Breast epithelium (tissue), 4 donors: ENCODE results near the gene NEK1. TPM values are rescaled to one million over a fixed set of nuclear protein-coding genes. Genes with fewer than 3 reads are reported as not detected.

ENCODE experiments used
- DNase-seq, 2 donors: peaks; one replicate each; pipeline ENCODE4 v3.0.0-alpha.2; 2019; ENCODE audit warnings: low spot score in 2 of 2
- H3K27ac ChIP-seq, 2 donors: fragments of 200-600 bp; sonication (generic) in 1 of 2; one replicate each; pipeline ENCODE4 v1.5.1; 2016 to 2019; ENCODE audit warnings: mild to moderate bottlenecking in 1 of 2
- H3K27me3 ChIP-seq, 2 donors: fragments of 200-600 bp; sonication (generic) in 1 of 2; one replicate each; pipeline versions ENCODE4 v1.5.1 to v1.6.0; 2017 to 2019; ENCODE audit warnings: control low read depth in 1 of 2, mild to moderate bottlenecking in 1 of 2
- H3K36me3 ChIP-seq: fragments of 200-600 bp; one replicate; pipeline ENCODE4 v1.5.1; 2019
- H3K4me1 ChIP-seq, 2 donors: fragments of 200-600 bp; sonication (generic); one replicate each; pipeline ENCODE4 v1.5.1; 2016 to 2019; ENCODE audit warnings: control low read depth in 1 of 2
- H3K4me3 ChIP-seq, 3 donors: fragments of 200-600 bp; sonication (generic); 1 replicate in 2 of 3; 2 replicates in 1 of 3; pipeline ENCODE4 v1.5.1; 2016 to 2019; ENCODE audit warnings: mild to moderate bottlenecking in 3 of 3, moderate library complexity in 2 of 3
- H3K9me3 ChIP-seq, 2 donors: fragments of 200-600 bp; sonication (generic) in 1 of 2; one replicate each; pipeline ENCODE4 v1.5.1; 2016 to 2019; ENCODE audit warnings: control low read depth in 1 of 2
- POLR2A ChIP-seq: fragments of 450-650 bp; IDR thresholded peaks from one replicate; pipeline ENCODE4 v1.6.1; 2016; ENCODE audit warnings: antibody characterized with exemption, mild to moderate bottlenecking, moderate library complexity
- POLR2AphosphoS5 ChIP-seq, 3 donors: sonication (generic); formaldehyde crosslinking; IDR thresholded peaks; one replicate each; pipeline ENCODE4 v1.6.1; 2017; ENCODE audit warnings: antibody characterized with exemption in 3 of 3
- intact Hi-C: fragments of 100-400 bp; cut with DNase I; formaldehyde crosslinking; loops from one replicate; pipeline ENCODE4 v1.15.1; 2023; ENCODE audit warnings: low total_unique reads
- total RNA-seq, 3 donors: library from RNA; depleted of rRNA; stranded (reverse); fragments of >200 nt; gene quantifications; one replicate each; pipeline ENCODE4 v1.1.0, GENCODE V29; 2016
- TF ChIP-seq, protein P1 (sequence below), 3 donors: fragments of 450-650 bp; IDR thresholded peaks; one replicate each; pipeline ENCODE4 v1.5.1; 2016 to 2017; ENCODE audit warnings: antibody characterized with exemption in 3 of 3, mild to moderate bottlenecking in 3 of 3, moderate library complexity in 3 of 3

Gene NEK1, protein sequence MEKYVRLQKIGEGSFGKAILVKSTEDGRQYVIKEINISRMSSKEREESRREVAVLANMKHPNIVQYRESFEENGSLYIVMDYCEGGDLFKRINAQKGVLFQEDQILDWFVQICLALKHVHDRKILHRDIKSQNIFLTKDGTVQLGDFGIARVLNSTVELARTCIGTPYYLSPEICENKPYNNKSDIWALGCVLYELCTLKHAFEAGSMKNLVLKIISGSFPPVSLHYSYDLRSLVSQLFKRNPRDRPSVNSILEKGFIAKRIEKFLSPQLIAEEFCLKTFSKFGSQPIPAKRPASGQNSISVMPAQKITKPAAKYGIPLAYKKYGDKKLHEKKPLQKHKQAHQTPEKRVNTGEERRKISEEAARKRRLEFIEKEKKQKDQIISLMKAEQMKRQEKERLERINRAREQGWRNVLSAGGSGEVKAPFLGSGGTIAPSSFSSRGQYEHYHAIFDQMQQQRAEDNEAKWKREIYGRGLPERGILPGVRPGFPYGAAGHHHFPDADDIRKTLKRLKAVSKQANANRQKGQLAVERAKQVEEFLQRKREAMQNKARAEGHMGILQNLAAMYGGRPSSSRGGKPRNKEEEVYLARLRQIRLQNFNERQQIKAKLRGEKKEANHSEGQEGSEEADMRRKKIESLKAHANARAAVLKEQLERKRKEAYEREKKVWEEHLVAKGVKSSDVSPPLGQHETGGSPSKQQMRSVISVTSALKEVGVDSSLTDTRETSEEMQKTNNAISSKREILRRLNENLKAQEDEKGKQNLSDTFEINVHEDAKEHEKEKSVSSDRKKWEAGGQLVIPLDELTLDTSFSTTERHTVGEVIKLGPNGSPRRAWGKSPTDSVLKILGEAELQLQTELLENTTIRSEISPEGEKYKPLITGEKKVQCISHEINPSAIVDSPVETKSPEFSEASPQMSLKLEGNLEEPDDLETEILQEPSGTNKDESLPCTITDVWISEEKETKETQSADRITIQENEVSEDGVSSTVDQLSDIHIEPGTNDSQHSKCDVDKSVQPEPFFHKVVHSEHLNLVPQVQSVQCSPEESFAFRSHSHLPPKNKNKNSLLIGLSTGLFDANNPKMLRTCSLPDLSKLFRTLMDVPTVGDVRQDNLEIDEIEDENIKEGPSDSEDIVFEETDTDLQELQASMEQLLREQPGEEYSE (N-terminal part only)
- total RNA-seq = 10 to 100 TPM; 14.4 to 18.1 (median 14.7) TPM

DNA sequence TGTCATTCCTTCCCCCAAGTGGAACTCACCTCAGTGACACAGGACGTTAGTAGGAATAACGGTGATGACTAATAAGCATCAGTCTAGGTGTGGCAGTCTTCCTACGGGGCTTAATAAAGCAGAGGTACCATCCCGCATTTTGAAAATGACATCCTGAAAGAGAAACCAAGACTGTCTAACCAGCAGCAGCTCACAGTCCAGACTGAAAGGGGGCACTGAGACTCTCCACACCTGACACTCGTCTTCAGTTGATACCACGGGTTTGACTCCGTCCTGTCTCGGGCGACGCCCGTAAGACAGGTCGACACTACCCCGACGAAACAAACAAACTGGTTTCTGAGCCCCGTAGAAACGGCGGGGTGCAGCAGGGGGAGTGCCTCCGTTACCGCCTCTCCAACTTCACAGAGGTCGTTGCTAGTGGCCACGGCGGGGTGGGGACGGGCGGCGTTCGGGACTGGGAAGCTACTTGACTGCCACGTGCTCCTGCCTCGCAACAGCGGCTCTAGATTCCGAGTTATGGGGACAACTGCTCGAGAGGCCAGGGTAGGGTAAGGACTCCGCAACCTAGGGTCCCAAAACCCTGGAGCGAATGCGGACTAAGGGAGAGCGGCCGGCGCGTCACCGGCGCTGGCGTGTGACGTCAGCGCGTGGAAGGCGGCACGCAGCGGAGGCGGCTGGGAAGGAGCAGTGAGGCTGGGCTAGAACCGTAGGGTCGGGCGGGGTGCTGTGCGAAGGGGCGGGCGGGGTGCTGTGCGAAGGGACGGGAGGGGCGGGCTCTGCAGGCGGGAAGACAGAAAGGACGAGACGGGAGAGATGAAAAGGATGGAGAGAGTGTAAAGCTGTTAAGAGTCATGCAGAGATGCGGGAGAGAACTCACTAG, at the start of gene NEK1:
Gene NEK1 (minus strand): TSS at position 593 of the 880 bp plus-strand sequence. CDS start 9,953 bp downstream, outside the sequence.
- Histone ChIP-seq H3K4me1 (peaks cover 3 to 4% of the 10 kb centered on the region in 2 donors), H3K27ac (peak within 1 kb of the TSS; percentile 96 to 97), H3K36me3 (no peaks in the 10 kb centered on the region), H3K9me3 (no peaks in the 10 kb centered on the region), H3K4me3 (peak within 1 kb of the TSS; percentile 56 to 79 (median 64)), H3K27me3 (no peaks in the 10 kb centered on the region)
- intact Hi-C loops = loop anchor here (5.0 kb wide), 1 partner anchor 65 kb away; no protein-coding TSS in a partner anchor
- DNase-seq = peak; percentile 68 to 79
- TF ChIP-seq POLR2A = peak; percentile 79
- TF ChIP-seq POLR2AphosphoS5 (IDR thresholded peaks at IDR 0.05) = peak; percentile 92 to 95 (median 94)
- TF ChIP-seq, protein P1, sequence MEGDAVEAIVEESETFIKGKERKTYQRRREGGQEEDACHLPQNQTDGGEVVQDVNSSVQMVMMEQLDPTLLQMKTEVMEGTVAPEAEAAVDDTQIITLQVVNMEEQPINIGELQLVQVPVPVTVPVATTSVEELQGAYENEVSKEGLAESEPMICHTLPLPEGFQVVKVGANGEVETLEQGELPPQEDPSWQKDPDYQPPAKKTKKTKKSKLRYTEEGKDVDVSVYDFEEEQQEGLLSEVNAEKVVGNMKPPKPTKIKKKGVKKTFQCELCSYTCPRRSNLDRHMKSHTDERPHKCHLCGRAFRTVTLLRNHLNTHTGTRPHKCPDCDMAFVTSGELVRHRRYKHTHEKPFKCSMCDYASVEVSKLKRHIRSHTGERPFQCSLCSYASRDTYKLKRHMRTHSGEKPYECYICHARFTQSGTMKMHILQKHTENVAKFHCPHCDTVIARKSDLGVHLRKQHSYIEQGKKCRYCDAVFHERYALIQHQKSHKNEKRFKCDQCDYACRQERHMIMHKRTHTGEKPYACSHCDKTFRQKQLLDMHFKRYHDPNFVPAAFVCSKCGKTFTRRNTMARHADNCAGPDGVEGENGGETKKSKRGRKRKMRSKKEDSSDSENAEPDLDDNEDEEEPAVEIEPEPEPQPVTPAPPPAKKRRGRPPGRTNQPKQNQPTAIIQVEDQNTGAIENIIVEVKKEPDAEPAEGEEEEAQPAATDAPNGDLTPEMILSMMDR (IDR thresholded peaks at IDR 0.05) = no peak

GRCh38 chr4:169661761-169662160, 49.4 kb upstream of the NEK1 start:
- no peak for DNase-seq
- no peak overlapping the region for H3K4me3 ChIP-seq
- intact Hi-C loops = no loop called here
- no peaks in the 10 kb centered on the region for H3K36me3 ChIP-seq
- H3K27ac ChIP-seq = peak overlapping the region in 1 of 2 donors; percentile 92
- H3K4me1 ChIP-seq = peaks cover 0 to 5% of the 10 kb centered on the region in 2 donors
- H3K27me3 ChIP-seq = no peaks in the 10 kb centered on the region
- H3K9me3 ChIP-seq = no peaks in the 10 kb centered on the region
- TF ChIP-seq POLR2AphosphoS5 (IDR thresholded peaks at IDR 0.05) (no peak), POLR2A (no peak)
- TF ChIP-seq, protein P1 (IDR thresholded peaks at IDR 0.05) = no peak

GRCh38 chr4:169660929-169661328, 48.5 kb upstream of the NEK1 start:
- intact Hi-C loops = no loop called here
- Histone ChIP-seq H3K36me3 (no peaks in the 10 kb centered on the region), H3K27me3 (no peaks in the 10 kb centered on the region), H3K4me3 (peak overlapping the region in 2 of 3 donors; percentile 51 to 63), H3K4me1 (peaks cover 0 to 5% of the 10 kb centered on the region in 2 donors), H3K9me3 (no peaks in the 10 kb centered on the region), H3K27ac (peak overlapping the region; percentile 90 to 92)
- TF ChIP-seq, protein P1 (IDR thresholded peaks at IDR 0.05) = no peak
- TF ChIP-seq POLR2AphosphoS5 (IDR thresholded peaks at IDR 0.05) = no peak
- TF ChIP-seq POLR2A = no peak
- no peak for DNase-seq

DNA sequence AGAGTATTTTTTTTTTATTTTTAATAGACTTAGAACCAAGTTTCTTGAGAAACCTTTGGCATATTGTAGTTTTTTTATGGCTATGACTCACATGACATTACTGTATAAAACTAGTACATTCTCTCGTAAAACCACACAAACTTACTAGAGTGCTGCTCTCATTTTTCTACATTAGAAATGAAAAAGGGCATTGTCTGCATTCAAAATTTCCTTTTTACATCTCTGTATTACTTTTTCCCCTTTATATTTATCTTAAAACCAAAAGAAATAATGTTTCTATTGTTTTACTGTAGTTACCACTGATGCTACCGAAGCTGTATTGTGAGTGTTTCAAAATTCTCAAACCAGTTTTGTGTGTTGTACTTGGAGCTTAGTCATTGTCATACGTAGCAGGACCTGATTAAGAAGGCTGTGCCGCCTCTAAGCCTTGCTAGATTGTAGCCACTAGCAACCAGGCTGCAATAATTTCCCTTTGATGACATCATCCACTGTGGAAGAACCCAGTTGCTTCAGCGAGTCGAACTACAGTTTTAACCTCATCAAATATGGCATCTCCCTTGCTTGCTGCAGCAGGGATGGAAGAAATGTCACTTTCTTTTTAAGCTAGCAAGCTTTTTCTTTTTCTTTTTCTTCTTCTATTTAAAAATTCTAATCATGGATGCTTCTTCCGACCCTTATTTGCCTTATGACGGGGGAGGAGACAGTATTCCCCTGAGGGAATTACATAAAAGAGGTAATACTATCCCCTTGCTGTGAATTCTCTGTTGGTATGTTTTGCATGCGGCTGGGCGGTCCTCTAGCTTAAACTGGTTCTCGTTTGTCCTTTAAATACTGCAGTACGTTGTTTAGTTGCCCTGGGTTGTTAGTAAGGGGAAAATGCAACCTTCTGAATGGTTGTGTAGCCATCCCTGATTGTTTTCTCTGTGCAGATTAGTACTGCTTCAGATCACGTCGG, 47.6 kb upstream of the NEK1 start:
- Histone ChIP-seq H3K27me3 (no peaks in the 10 kb centered on the region), H3K4me3 (peak overlapping the region; percentile 35 to 63 (median 51)), H3K9me3 (no peaks in the 10 kb centered on the region), H3K27ac (peak overlapping the region; percentile 90 to 92), H3K36me3 (no peaks in the 10 kb centered on the region), H3K4me1 (peaks cover 0 to 5% of the 10 kb centered on the region in 2 donors)
- intact Hi-C loops = no loop called here
- TF ChIP-seq POLR2AphosphoS5 (IDR thresholded peaks at IDR 0.05) (peak in 2 of 3 donors; percentile 35 to 83), POLR2A (no peak)
- TF ChIP-seq, protein P1 (IDR thresholded peaks at IDR 0.05) = no peak
- DNase-seq = peak in 1 of 2 donors; percentile 82
